ENCODE results near the gene PHACTR1.
A peak's percentile ranks its signal among the peaks of the same experiment; 100 is the strongest.
"Not testable (repeated sequence)": the region's sequence is repeated elsewhere in the genome, so short reads cannot be mapped to it uniquely, and the experiment has no call there.

Gene PHACTR1

DNA sequence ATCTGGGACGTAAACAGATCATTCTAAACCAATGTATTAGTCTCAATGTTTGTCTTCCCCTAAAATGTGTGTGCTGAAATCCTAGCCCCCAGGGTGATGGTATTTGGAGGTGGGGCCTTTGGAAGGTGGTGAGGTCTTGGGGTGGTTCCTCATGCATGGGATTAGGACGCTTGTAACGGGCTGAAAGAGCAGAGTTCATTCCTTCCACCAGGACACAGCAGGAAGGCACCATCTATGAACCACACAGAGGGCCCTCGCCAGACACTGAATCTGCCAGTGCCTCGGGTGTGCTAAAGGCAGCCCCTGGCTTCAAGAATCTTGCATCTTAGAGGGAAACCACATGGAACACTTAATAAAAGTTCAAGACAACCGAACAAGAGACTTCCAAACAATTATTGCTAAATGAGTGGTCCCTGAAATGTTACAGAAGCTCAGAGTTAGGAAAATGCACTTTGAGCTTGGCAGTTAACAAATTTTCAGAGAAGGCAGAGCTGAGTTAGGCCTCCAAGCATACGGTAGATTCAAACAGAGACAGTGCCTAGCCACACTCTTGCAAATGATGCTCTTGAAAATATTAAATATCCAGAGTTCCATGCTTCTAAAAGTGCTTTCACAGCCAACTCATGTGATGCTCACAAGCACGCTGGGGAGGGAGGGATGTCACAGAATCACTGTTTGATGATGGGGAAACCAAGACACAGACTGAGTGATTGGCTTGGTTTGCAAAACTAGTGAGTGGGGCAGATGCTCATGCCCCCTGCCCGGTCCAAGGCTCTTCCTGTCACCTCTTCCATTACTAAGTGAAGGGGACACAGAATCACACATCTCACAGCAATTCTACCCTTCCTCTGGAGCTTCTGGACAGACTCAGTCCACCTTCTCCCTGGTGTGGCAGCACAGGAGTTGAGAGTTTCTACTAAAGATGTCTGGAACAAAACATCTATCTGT lies 584.4 kb downstream of the PHACTR1 start:
- no peak for DNase-seq

GRCh38 chr6:13302291-13302690 lies 585.7 kb downstream of the PHACTR1 start:
- no peak for DNase-seq

DNA sequence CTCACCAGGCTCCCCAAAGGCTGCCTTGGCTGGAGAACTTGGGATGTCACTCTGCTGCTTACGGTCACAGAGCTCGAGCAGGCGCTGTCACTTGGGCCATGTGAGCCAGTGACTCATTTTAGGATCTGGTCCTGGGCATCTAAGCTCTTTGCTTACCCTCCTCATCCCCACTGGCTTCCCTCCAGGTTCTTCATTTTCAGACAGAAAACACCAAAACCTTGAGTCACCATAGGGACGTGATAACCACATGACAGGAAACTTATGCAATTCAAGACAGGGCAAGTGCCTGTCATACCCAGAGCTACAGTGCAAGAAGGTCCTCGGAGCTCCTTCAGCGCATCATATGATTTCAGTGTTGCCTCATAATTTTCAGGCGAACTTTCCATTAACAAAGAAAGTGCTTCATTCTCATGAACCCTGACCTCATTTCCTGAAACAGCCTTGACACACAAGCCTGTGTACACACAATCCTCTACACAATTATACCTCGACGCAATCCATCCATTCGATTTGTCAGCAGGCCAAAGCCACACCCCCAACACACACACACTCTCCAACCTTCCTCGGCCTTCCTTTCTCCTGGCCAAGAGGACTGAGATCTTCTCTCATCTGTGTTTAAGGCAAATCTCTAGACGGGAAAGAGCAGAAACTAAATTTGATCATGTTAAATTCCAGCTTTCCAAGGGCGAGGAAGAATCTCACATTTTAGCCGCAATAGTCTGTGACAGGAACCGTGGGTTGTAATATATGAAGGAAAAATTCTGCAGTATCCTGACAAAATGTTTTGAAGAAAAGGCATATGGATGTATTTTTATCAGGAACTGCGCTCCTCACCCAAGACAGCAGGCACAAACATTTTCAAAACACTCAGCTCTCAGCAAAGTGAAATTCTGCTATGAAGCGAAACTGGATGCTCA lies 586.4 kb downstream of the PHACTR1 start:
- DNase-seq = peak; percentile 56 to 65

DNA sequence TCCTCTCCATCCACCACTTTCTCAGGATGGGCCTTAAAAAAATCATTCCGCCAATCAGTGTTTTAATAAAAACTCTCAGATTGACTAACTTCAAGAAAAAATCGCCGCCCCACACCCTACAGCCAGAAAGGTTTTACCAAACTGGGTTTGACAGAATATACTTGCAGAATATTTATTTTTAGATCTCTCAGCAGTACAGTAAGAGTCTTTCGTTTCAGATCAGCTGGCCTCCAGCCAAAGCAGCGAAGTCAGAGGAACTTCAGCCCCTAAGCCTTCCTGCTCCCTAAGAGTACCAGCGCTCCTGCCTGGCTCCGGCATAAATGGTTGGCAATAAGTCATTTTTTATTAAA lies 587.1 kb downstream of the PHACTR1 start:
- DNase-seq = peak; percentile 50 to 57

DNA sequence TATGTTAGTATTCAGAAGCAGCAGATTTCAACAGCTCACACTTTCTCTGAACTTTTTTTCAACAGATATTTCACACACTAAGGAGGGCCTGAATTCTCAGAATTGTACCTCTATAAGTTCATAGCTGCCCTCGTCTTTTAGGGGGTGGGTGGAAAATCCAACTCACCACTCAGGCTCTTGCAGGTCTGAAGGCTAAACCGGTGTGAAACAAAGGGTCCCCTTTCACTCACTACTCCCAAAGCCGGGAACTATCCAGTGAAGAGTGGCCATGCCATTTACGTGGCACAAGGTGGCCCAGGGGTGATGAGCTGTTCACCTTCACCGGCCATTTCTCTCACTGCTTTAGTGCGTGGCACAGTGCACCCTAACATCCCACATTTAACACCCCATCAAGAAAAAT lies 587.5 kb downstream of the PHACTR1 start:
- DNase-seq = no peak

- no peak for DNase-seq
Observed at GRCh38 chr6:13304580-13305260, 588.2 kb downstream of the PHACTR1 start.

DNA sequence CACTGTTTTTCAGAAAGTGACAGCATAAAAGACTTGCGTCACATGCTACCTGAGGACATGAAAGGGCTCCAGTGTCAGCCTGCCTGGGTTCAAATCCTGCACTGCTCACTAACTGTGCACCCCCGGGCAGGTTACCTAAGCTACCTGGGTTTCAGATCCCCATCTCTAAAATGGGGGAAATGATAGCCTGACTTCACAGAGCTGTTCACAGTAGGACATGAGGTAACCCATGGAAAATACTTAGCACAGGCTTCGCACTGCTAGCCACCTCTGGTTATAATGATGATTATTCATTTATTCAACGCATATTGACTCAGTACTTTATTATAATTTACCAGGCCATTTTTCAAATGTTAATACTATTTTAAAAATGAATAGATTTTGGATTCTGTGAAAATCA lies 588.7 kb downstream of the PHACTR1 start:
- DNase-seq = no peak

- DNase-seq = no peak
Observed at GRCh38 chr6:13305791-13306190, 589.2 kb downstream of the PHACTR1 start.

DNA sequence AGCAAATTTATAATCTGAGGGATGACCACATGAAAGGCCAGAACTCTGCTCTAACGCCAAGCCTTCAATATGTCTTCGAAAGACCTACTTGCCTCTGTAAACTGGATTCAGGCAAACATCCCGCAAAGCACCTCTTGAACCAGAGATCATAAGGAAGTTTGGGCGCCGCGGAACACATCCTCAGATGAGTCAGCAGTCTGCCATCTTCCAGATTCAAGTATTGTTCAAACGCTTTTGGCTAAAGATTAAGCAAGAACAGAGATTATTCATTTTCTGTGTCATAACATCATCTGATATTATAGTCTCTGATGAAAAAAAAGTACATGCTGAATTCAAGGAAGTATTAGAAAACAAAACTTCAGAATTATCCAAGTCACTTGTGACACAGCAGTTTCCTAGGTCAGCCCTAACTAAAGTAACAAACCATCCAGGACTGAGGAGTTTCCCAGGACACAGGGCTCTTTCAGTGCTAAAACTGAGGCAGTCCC lies 591.0 kb downstream of the PHACTR1 start:
- no peak for DNase-seq

- no peak for DNase-seq
Observed at GRCh38 chr6:13308332-13308731, 591.8 kb downstream of the PHACTR1 start.

DNA sequence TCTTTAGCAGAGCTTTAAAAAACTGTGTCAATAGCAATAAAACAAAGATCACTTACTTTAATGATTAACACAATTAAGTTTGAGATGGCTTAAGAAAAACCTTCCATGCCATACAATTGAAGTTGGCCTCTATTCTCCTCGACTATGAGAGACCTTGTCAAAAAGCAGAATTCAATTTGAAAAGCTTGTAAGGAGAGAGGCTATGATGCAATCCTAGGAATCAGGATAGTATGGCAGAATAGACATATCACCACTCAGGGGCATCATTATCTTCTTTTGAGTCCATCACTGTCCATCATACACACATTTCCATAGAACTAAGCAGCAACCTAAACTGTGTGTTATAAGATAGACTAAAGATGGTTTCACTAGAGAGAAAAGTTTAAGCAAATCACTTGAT lies 594.6 kb downstream of the PHACTR1 start:
- no peak for DNase-seq

- DNase-seq = no peak
Observed at GRCh38 chr6:13314806-13315205, 598.2 kb downstream of the PHACTR1 start.

DNA sequence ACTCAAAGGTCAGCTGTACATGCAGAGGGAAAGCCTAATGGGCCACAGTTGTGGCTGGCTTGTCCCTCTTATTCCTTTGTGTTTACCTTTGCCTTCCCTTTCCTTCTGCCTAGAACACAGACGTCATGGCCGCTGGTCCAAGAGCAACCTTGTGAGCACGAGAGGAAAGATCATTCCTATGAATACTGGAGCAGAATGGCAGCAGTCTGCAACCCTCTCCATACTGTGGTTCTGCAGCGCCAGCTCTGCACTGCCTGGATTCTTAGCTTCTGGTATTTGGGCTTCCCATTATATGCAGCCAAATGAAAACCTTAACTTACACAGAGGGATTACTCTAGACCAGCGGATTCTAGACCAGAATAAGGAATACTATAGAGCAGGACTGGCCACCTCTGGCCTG lies 599.3 kb downstream of the PHACTR1 start:
- no peak for DNase-seq

- no peak for DNase-seq
Observed at GRCh38 chr6:13318821-13319220, 602.3 kb downstream of the PHACTR1 start.

DNA sequence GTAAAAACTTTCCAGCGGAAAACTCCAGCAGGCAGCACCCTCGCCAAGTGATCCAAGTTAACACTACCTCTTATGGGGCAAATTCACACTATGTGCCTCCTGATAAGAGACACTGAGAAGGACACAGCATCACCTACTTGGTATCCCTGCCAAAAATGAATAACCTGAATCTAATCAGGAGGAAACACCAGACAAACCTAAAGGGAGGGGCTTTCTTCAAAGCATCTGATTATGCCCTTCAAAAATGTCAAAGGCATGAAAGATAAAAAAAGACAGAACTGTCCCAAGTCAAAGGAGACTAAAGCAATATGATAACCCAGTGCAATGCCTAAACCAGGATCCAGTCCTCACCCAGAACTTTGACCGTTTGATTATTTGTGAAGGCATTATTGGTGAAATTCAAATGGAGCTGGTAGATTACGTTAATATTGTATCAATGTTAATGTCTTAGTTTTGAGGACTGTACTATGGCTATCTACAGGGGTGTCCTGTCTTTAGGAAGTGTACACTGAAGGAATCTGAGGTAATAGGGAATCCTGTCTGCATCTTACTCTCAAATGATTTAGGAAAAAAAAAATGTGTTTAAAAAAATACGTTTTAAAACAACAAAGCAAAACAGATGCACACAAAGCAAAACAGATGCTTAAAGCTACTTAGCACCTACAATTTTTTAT lies 603.5 kb downstream of the PHACTR1 start:
- DNase-seq = no peak

DNA sequence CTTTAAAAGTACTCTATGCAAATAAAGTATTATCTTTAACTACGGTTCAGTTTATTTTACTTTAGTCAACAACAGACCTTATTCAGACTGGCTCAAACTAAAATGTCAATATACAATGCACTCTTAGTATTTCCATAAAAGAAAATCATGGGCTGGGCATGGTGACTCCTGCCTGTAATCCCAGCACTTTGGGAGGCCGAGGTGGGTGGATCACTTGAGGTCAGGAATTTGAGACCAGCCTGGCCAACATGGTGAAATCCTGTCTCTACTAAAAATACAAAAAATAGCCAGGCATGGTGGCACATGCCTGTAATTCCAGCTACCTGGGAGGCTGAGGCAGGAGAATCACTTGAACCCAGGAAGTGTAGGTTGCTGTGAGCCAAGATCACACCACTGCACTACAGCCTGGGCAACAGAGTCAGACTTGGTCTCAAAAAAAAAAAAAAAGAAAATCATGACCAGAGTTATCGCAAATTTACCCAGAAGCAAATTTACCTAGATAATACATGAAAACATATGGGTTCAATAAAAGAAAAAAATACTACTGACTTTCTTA lies 609.5 kb downstream of the PHACTR1 start:
- DNase-seq = not testable (repeated sequence)

DNA sequence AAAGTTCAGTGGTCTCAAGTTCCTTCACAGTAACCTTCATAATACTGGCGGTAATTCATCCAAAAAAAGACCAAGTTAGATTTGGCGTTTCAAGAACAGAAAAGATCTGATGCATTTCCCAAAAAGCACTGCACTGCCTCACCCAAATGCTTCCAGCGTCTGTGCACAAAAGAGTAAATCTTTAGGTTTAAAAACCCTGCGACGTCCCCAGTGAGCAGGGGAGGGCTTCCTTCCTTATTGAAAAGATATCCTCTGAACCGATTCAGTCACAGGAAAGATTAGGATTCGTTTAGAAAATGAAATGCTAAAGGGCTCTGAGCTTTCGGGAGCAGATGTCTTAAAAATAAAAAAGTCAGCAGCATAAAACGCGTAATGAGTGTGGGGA lies 611.1 kb downstream of the PHACTR1 start:
- DNase-seq = no peak

DNA sequence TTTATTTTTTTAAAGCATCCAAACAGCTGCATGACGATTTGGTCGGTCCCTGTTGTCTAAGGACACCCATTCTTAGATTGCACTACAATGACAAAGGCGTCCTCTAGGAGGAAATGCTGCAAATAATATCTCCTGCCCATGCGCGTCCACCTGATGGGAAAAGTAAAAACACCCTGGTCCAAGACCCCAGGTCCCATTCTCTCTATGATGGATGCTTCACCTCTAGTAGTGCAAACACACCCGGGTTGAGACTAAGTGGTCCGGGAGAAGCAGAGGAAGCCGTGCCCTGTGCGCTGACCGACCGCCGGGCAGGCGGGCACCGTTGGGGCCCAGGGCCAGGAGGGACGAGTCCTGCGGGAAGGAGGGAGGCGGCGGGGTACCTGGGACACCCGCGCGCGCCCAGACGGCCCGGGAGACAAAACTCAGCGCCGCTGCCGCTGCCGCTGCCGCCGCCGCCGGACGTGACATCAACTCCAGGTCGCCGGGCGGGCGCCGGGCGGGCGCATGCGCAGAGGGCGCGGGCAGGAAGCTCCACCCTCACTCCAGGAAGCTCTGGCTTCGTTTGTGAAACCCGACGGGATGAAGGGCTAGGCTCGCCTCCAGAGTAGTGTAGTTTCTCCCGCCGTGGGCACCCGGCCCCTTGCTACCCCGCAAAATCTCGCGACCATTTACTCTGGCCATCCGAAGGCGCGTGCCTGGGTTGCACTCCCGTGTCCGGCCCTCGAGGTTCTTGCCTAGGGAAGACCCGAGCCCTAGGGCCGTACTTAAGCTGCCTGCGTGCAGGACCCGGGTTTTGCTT lies 611.7 kb downstream of the PHACTR1 start, which contains the start of gene TBC1D7:
TSS of gene TBC1D7 (minus strand) at position 462 of the 799 bp plus-strand sequence. CDS start 1,639 bp downstream, outside the sequence.
- peak; percentile 93 to 97 for DNase-seq

DNA sequence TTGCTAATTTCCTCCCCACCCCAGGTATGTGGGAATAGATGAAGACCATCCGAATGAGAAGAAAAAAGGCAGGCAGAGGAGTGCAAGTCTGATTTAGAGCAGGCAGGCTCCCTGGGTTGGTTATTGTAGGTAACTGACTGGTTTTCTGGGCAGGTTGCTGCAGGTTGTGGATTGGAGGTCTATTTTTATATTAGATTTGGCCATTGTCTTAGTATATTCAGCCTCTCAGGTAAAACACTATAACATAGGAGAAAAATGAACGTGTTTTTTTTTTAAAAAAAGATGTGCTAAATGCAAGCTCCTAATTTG lies 612.3 kb downstream of the PHACTR1 start:
- no peak for DNase-seq

DNA sequence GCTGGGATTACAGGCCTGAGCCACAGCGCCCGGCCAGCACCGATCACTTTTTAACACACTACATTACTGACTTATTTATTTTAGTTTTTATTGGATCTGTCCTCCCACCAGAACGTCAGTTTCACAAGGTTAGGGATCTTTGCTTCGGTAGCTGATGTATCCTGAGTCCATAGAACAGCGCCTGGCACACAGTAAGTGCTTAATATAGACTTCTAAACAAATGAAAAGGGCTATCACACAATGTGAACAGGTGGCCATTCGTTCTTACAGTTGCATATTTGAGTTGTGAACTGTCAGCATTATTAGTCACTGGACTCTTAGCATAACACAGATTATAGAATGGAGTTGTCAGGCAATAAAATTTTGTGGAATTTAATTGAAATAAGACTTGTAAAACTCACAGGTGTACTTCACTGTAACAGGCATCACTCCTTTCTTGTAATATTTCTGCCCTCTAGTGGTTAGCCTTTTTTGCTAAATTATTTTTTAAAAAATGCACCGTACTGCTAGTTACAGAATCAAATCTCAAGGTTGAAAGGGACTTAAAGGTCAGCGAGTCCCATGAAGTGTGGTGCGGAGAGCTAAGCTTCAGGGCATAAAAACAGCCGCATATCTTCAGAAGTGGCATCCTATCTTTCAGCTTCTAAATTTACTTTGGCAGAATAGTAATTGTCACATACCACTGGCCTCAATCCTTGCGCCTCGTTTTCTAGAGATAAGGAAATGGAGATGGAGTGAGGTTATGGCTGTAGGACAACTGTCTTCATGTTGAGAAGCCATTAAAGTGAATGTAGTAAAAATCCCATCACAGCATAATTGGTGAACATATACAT lies 615.2 kb downstream of the PHACTR1 start:
- no peak for DNase-seq

All from activated T-cell treated with anti-CD3 and anti-CD28 coated beads, Interleukin-2, amount 50 U/mL, for 48 hours (primary cell).